Measurements from ENCODE around the gene KRTAP5-6.

The KRTAP5-6 gene

DNA sequence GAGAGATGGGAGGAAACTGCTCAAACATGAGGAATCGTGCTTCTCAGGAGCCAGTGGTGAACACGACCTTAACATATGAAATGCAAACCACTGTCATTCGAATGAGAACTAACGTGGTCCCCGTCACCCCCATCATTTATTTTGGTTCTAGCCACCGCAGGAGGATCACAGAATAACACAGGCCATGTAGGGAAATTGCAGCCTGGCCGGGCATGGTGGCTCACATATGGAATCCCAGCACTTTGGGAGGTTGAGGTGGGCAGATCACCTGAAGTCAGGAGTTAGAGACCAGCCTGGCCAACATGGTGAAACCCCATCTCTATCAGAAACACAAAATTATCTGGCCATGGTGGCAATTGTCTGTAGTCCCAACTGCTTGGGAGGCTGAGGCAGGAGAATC is 40.3 kb upstream of the KRTAP5-6 start:
- TF ChIP-seq, protein P1, sequence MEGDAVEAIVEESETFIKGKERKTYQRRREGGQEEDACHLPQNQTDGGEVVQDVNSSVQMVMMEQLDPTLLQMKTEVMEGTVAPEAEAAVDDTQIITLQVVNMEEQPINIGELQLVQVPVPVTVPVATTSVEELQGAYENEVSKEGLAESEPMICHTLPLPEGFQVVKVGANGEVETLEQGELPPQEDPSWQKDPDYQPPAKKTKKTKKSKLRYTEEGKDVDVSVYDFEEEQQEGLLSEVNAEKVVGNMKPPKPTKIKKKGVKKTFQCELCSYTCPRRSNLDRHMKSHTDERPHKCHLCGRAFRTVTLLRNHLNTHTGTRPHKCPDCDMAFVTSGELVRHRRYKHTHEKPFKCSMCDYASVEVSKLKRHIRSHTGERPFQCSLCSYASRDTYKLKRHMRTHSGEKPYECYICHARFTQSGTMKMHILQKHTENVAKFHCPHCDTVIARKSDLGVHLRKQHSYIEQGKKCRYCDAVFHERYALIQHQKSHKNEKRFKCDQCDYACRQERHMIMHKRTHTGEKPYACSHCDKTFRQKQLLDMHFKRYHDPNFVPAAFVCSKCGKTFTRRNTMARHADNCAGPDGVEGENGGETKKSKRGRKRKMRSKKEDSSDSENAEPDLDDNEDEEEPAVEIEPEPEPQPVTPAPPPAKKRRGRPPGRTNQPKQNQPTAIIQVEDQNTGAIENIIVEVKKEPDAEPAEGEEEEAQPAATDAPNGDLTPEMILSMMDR (IDR thresholded peaks at IDR 0.05) = no peak

DNA sequence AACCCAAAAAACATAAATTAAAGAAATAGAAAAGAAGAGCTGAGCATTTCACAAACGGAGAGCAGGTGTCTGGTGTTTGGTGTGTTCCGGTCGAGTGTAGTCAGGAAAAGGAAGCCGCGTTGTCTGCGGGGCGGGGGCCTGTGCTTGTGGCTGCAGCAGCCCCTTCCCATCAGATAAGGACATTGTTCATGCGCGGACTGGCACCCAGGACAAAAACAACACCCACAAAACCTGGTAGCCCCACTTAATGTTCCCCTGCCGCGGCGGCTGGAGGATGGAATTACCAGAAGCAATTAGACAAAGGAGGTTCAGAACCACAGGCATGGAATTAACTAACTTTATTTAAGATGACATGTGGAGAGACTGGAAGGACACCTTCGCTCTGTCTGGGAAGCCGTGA is 37.5 kb upstream of the KRTAP5-6 start:
- TF ChIP-seq, protein P1 (IDR thresholded peaks at IDR 0.05) = no peak

DNA sequence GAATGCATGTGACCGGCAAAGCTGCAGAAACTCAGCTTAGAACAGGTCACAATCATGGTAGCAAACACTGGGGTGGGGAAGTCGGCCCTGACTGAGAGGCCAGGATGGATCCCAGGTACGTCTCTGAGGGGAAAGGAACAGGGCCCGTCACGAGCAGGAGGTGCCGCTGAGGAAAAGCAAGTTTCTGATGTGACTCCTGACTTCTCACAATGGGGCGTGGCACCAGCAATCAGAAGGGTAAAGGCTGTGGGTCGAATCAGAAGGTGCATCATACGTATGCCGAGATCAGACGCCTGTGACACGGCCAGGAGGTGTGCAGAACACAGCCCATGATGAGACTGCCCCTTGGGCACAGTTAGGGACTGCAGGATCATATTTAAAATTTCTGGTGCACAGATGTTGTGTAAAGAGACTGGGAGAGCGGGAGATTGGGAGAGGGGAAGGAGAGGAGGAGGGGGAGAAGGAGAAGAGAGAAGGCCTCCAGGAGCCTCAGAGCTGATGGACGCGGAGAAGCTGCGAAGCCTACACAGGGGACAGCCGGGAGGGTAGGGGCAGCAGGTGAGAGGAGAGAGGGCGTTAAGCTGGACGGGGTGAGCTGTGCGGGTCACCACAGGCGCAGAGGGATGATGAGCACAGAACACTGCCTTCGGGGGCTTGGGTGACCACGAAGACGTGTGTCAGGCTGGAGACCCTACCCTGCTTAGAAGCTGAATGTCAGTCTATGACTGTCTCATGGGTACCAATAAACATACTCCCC is 36.7 kb upstream of the KRTAP5-6 start:
- TF ChIP-seq, protein P1 (IDR thresholded peaks at IDR 0.05) = no peak

DNA sequence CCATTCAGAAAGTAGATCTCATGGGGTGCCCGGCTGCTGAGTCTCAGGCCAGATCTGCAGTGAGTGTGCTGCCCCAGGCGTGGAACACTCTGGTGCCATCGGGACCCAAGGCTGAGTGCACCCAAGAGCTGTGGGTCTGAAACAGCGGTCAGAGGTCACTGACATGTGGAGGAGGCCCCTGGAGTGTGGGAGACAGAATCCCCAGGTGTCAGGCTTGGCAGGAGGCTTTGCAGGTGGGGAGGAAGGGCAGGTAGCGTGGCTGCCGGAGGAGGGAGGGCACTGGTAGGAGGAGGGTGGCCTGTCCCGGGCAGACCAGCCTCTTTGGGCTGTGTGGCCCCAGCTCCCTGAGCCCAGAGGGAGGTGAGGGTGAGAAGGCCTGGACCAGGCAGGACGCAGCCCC is 31.7 kb upstream of the KRTAP5-6 start:
- TF ChIP-seq, protein P1 (IDR thresholded peaks at IDR 0.05) = no peak

DNA sequence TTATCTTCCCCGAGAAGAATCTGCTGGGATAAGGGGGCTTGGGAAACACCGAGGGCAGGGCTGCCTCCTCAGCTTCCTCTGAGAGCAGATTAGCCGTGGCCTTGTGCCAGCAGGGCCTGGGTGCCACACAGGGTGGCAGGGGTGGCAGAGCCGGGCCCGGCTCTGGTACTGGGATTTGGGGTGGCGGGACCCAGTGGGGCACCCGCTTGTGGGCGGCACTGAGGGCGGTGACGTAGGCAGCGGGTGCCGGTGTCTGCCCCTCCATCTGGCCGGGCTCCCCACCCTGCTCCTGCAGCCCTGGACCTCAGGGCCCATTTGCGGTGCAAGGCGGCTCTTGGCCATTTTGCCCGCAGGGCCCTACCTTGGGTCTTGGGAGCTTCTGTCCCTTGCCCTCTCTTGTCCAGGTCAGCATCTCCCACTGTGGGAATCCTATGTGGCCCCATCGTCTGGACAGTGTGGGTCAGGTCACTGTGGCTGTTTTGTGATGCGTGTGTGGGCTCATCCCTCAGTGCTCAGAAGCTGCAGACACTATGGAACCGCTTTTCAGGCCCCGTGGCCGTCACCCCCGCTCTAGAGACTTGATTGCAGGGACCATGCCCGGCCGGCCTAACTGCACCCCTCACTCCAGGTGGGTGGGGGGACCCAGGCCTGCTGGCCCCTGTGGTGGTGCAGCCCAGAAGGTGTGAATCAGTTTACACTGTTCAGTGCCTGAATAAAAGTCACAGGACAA is 29.7 kb upstream of the KRTAP5-6 start:
- TF ChIP-seq, protein P1 (IDR thresholded peaks at IDR 0.05) = no peak

DNA sequence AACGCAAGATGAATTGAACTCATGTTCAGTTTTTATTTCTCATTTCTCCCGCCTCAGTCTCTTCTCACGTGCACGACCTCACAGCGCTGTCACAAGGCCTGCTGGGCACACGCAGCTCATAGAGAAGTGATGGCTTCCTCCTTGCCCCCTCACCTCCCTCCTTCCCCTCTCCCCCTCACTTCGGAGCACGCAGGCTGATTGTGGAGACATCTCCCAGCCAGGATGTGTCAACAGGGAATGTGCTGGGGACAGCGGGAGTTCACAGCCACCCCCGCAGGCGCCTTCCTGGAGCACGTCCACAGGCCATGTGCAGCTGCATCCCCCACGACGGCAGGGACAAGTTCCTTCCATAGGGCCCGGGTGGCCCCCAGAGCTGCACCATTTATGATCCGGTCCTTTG is 29.1 kb upstream of the KRTAP5-6 start:
- TF ChIP-seq, protein P1 (IDR thresholded peaks at IDR 0.05) = no peak

DNA sequence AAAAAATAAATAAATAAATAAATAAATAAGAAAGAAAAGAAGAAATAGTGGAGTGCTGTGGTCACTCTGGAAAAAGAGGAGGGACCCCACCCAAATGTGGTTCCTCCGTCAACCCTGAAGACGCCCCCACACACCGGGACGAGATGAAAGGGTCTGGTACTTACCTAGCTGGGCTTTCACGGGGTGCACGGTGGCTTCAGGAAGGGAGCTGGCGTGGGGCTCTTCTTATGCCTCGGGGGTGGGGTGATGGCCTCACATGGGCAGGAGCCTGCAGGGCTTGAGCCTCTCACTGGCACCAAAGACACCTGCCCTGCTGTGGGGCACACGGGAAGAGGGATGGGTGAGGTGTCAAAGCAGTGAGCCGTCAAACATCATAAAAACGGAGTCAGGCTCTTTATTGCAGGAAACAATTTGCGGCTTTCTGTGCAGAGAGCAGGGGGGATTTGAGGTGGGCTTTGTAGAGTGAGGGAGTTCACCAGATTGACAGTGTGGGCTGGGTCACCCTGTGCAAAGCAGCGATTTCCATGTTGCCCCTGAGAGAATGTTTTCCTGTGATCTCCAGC is 28.0 kb upstream of the KRTAP5-6 start:
- TF ChIP-seq, protein P1 (IDR thresholded peaks at IDR 0.05) = no peak

All from LNCAP (cell line).